SW480 (cell line): Measurements from ENCODE around the gene KLHDC8A.
"Not testable (repeated sequence)": the region's sequence is repeated elsewhere in the genome, so short reads cannot be mapped to it uniquely, and the experiment has no call there.

Experiments used
- DNase-seq: peaks from one replicate; pipeline ENCODE4 v3.0.0-alpha.2; 2016; ENCODE audit warnings: low spot score

The KLHDC8A gene, protein sequence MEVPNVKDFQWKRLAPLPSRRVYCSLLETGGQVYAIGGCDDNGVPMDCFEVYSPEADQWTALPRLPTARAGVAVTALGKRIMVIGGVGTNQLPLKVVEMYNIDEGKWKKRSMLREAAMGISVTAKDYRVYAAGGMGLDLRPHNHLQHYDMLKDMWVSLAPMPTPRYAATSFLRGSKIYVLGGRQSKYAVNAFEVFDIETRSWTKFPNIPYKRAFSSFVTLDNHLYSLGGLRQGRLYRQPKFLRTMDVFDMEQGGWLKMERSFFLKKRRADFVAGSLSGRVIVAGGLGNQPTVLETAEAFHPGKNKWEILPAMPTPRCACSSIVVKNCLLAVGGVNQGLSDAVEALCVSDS

DNA sequence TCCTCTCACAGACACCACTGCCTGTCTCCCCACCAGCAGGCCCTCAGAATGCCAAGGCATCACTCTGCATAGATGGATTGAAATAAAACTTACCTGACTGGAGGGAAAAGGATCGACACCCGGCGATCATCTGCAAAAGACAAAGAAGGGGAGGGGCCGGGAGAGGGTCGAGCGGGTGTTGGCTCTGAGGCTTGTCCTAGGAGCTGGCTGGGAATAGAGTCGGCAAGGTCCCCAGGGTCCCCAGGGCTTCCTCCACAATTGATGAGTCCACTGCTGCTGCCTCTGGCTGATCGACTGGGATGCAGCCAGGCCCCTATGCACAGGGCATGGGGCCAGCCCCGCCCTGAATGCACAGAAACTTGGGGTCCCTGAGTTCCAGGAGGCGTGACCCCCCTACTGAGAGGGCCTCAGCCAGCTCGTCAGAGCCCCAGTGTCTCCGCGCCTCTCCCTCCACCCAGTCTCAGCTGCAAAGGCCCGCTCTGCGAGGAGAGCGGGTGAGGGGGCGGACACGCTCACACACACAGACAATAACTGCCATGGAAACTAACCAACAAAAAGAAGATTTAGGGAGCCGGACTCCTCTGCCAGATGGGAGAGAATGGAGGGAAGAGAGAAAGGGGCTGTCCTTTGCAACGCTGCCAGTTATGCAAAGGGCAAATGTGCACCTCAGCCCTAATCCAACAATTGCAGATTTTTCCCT is at the start of gene KLHDC8A:
TSS of gene KLHDC8A (minus strand) at position 483 of the 700 bp plus-strand sequence. CDS start 13,318 bp downstream, outside the sequence.
- DNase-seq = no peak

DNA sequence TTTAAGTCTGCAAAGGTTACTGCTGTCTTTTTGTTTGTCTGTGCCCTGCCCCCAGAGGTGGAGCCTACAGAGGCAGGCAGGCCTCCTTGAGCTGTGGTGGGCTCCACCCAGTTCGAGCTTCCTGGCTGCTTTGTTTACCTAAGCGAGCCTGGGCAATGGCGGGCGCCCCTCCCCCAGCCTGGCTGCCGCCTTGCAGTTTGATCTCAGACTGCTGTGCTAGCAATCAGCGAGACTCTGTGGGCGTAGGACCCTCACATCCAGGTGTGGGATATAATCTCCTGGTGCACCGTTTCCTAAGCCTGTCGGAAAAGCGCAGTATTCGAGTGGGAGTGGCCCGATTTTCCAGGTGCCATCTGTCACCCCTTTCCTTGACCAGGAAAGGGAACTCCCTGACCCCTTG is 49.5 kb upstream of the KLHDC8A start:
- DNase-seq = not testable (repeated sequence)

DNA sequence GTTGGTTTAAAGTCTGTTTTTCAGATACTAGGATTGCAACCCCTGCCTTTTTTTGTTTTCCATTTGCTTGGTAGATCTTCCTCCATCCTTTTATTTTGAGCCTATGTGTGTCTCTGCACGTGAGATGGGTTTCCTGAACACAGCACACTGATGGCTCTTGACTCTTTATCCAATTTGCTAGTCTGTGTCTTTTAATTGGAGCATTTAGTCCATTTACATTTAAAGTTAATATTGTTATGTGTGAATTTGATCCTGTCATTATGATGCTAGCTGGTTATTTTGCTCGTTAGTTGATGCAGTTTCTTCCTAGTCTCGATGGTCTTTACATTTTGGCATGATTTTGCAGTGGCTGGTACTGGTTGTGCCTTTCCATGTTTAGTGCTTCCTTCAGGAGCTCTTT is 47.8 kb upstream of the KLHDC8A start:
- not testable (repeated sequence) for DNase-seq

DNA sequence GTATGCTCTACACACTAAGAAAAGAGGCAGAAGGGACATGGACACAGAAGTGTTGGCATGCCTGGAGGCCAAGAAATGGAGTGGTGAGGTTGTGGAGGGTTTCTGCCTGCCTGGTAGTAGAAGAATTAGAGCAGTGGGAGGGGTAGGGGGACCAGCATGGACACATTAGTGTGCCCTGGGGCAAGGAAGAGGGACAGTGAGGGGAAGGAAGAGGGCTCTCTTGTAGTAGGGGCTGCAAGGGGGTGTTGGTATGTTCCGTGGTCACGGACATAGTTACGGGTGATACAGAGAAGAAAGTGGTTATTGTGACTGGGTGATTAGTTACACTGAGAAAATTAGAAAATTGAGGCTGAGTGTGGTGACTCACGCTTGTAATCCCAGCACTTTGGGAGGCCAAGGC is 41.9 kb upstream of the KLHDC8A start:
- DNase-seq = no peak

DNA sequence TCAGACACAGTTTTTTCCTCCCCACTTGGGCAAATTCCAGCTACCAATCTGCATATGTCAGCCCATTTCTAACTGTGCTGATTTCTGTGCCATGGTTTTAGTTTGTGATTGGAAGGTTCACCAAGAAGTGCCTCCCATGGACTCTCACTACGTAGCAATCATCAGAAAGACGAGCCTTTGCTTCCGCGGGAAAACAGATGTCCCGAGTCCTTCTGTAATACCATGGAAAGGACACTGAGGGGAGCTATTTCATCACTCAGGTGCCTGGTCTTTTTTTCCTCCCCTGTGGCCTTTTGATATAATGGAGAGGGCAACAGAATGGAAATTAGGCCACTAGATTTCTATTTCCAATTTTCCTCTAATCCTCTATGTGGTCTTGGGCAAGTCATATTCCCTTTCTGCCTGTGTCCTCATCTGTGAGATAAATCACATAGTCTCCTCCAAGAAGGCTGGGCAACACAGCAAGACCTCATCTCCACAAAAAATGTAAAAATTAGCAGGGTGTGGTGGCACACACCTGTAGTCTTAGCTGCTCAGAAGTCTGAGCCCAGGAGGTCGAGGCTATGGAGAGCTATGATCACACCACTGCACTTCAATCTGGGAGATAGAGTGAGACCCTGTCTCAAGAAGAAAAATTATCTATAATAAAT is 40.4 kb upstream of the KLHDC8A start:
- DNase-seq = peak; percentile 75

DNA sequence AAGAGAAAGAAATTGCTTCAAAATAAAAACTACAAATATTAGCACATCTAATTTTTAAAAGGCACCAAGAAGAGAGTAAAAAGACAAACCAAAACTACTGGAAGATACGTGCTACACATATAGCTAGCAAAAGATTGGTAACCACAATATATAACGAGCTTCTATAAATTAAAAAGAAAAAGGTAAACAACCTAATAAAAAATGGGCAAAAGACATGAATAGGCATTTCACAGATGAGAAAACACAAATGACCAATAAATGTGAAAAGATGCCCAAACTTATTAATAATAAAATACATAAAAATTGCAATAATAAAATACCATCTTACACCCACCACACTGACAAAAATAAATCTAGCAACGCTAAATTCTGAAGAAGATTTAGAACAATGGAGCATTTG is 38.9 kb upstream of the KLHDC8A start:
- DNase-seq = no peak

DNA sequence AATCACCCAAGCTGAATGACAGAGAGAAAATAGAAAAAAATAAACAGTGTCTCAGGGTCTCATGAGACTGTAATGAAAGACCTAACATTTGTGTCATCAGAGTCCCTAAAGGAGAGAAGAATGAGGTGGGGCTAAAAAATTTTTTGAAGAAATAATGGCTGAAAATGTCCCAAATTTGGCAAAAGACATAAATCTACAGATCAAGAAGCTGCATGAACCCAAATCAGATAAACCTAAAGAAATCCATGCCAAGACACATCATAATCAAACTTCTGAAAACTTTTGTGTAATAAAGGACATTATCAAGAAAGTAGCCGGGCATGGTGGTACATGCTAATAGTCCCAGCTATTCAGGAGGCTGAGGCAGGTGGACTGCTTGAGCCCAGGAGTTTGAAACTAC is 35.9 kb upstream of the KLHDC8A start:
- no peak for DNase-seq

DNA sequence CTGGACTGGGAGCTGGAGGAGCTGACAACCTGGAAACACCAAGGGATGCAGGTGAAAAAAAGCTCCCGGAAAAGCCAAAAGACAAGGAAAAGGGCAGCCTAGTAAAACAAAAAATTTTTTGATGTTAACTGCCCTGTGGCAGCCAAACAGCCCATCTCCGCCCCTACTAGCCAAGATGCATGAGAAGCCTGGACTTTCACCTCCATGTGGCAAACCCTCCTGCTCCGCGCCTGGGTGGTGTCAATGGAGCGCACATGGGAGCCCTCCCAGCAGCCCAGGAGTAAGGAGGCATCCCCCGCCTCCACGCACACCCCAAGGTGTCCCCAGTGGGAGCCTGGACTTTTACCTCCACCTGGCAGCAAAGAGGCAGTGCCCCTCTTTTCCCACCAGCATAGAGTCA is 34.7 kb upstream of the KLHDC8A start:
- no peak for DNase-seq

DNA sequence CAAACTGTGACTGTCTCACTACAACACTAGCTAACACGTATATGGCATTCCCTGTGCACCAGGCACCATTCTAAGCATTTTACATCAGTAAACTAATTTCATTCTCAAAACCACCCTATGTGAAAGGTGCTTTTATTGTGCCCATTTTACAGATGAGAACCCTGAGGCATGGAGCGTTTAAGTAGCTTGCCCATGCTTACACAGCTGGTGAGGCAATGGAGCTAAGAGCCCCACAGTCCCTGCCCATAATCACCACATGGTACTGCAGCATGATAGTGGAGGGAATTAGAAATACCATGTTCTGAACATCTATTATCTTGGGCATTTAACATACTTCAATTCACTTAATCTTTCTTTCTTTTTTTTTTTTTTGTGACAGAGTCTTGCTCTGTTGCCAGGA is 31.1 kb upstream of the KLHDC8A start:
- DNase-seq = no peak

DNA sequence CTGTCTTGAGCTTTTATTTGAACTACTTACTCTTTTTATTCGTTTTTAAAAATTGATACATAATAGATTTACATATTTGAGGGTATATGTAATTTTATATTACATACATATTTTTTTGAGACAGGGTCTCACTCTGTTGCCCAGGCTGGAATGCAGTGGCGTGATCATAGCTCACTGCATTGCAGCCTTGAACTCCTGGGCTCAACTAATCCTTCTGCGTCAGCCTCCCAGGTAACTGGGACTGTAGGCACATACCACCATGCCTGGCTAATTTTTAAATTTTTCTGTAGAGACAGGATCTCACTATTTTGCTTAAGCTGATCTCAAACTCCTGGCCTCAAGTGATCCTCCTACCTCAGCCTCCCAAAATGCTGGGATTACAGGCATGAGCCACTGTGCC is 26.3 kb upstream of the KLHDC8A start:
- not testable (repeated sequence) for DNase-seq

DNA sequence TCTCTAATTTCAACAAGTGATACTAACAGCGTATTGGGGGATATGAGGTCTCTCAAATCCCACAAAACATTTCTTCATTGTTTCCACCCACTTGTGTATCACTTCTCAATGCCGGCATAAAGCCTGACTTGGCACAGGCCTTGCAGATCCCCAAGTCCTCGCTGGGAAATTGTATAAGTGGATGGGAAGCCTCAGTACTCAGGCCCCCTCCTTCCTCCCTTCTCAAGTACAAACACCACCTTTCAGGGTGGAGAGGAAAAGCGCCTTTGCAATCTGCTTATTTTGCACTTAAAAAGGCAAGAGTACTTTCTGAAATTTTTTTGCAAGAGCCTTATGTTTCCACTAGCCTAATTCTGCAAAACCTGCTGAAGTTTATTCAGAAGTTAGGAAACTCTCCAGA is 25.8 kb upstream of the KLHDC8A start:
- DNase-seq = no peak

DNA sequence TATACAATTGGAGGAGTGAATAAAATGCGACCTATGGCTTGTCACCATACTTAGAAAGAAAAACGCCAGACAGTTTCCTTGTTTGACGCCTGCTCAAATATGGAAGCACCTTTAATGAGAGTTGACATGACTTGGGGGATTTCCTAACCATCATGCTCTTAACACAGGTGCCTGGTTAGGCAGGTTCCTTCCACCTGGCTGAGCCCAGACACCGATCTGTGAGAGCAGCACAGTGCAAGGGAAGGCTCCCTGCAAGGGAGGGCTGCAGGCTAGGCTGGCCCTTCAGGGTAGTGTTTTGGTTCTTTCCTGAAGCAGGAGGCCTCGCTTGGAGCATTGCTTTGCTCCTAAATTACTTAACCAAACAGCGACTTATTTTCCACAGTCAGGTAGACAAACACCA is 24.6 kb upstream of the KLHDC8A start:
- no peak for DNase-seq

DNA sequence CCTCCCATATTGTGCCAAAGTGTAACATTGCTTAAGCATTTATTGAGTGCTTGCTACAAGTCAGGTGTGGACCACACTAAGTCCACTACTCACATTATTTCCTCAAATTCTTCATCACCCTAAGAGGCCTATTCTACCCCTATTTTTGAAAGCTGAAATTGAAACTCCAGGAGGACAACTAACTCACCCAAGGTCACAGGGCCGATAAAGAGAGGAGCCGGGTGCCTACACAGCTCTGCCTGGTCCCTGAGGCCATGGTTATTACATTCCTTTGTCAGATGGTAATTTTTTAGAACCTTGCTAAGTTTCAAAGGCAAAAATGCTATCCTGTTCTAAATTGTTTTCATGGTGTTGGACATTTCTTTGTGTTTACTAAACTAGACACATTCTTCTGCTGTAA is 24.2 kb upstream of the KLHDC8A start:
- DNase-seq = no peak

DNA sequence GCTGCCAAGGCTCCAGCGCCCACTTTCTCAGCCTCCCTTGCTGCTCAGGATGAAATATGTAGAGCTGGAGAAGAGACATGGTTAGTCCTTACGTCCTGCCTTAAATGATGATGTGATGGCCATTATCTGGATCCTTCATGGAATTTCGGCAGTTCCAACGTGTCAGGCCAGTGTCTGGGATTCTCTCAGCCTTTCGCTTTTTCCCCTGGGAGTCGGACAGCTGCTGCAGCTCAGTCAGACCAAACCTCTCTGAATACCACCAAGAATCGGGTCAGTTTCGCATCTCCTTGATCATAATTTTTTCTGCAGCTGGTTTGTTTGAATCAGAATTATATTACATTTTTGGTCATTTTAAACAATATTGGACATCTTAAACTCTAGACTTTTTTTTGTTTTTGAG is 22.3 kb upstream of the KLHDC8A start:
- no peak for DNase-seq

DNA sequence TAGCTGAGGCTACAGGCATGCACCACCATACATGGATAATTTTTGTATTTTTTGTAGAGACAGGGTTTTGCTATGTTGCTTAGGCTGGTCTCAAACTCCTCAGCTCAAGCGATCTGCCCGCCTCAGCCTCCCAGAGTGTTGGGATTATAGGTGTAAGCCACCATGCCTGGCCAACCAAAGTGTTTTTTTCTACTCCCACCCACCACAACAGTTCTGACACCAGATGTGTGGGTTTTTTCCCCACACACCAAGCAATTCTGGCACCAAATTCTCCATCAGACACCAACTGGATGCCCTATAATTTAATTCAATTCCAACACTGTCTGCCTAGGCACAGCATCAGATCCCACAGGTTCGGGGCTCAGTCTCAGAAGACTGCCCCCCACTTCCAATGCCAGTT is 20.6 kb upstream of the KLHDC8A start:
- no peak for DNase-seq

DNA sequence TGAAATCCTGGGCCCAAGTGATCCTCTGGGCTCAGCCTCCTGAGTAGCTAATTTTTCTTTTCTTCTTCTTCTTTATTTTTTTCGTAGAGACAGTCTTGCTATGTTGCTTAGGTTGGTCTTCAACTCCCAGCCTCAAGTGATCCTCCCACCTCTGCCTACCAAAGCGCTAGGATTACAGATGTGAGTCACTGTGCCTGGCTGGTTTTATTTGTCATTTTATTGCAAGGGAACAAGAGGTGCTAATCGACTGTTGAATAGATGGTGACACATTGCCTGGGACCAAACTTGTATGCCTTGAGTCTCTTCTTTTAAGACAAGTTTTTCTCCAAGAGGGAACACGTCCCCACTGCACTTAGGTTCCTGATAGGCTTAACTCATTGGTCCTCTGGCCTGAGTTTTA is 20.0 kb upstream of the KLHDC8A start:
- peak; percentile 25 for DNase-seq

DNA sequence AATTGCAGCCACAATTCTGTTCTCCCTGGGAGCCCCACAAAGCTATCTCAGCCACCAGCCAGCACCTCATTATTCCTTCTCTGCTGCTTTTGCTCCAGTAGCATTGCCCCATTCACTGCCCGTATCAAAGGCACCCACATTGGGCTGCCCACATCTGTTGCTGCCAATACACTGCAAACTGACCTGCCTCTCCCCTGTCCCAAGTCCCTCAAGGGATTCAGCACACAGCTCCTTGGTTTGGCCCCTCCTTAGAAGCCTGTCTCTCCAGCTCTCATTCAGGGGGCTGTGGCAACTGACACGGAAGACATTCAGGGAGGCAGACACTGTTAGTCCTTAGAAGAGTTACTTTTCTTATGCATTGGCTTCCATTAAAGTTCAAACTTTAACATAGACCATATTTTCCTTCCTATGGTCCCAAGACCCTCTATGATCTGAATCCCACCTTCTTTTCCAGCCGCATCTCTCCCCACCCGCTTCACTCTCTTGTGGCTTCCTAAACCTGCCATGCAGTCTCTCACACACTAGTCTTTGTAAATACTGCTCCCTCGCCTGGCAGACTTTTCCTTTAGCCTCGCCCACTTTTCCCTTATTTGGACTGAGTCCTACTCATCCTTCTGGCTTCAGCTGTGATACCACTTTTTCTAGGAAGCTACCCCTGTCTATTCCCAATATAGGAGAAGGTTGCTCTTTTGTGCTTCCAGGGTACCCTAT is 19.3 kb upstream of the KLHDC8A start:
- peak; percentile 55 for DNase-seq

DNA sequence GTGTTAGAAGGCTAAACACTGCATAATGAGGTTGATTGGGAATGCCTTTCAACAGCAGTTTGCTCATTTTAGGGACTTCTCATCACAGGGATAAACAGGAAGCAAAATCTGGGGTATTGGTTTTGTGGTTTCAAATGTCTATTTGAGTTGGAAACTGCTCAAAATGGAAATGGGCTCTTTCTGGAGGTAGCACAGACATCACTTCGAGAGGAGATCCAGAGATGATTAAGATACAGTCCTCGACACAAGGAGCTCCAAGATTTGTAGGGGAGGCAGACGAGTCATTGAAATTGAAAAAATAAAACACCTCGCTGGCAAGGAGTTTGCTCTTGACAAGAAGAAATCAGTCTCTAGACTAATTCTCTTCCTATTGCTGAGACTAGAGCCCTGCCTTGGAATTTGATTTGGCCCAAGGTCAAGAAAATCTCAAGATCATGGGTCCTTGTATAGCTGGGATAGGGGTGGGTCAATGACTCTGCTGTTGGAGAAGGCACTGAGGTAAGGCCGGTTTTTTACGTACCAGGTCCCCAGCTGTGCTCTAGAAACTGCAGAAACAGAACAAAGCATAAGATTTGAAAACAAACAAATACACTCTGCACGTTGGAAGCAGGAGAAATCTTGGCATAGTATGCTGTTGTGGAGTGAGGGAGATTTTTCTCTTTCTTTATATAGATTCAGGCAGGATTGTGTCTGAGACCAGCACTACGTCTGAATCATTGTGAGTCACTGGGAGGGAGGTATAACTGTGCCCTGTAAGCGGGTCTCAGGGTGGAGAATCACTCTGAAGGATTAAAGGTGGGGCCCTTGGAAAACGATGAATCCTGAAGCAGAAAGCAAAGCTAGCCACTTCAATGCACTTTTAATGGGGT is 17.7 kb upstream of the KLHDC8A start:
- peak; percentile 18 for DNase-seq

DNA sequence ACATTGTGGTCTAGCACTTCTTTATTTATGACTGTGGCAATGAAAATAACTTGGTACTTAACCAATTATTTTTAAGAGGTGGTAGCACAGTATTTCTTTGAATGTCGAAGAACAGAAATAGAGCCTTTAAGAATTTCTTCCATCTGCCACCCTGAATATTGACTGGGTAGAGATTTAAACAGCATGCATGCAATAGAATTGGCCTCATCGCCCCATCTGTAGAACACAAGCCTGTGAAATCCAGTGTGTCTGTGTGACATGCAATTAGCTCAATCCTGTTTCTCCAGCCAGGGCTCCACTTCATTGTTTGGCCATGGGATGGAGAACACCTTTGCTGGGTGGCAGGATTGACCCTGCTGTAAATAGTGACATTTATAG is 17.1 kb upstream of the KLHDC8A start:
- no peak for DNase-seq

DNA sequence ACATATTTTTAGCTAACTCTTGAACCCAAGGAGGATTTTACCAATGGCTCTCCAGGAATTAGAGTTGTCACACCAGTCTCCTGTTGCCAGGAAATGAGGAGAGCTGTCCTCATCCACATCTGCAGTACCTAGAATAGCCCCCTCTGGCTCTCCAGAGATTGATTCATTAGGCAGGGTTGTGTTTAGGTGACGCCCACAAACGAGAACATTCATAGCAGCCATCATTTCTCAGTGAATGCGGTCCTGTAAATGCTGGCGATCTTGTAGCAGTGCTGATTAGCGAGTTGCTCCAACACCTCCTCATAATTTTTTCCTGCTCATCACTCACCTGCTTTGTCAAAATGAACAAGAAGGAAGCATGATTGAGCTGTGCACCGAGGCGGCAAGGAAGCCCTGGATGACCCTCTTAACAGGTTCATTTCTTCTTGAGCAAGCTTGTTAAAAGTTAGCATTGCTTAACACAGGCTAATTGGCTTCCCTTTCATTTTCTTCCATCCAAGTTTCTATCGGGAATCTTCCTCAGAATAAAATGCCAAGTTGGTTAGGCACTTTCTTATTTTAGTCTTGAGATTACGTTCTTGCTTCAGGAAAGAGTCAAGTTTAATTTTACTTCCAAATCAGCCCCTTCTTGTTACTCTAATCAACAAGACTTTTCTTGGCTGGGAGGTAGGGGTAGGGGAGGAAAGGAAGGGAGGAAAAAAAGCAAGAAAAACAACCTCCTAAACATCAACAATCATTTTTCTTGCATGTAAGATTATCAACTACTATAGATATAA is 16.5 kb upstream of the KLHDC8A start:
- no peak for DNase-seq
